Progenitor cell of endocrine pancreas (in vitro differentiated cells): ENCODE data around the gene LIN7B. TPM values are rescaled to one million over a fixed set of nuclear protein-coding genes. Genes with fewer than 3 reads are reported as not detected.

ENCODE experiments used
- DNase-seq: peaks from one replicate; pipeline ENCODE4 v3.0.0; 2021; ENCODE audit warnings: low spot score; ENCODE audit not compliant: unreplicated experiment
- H3K27ac Mint-ChIP-seq: 2 replicates; pipeline ENCODE4 v1.8.0; 2021; ENCODE audit warnings: mild to moderate bottlenecking, moderate library complexity, mixed read lengths
- H3K27me3 Mint-ChIP-seq: 2 replicates; pipeline ENCODE4 v1.8.0; 2021; ENCODE audit warnings: mixed read lengths
- H3K36me3 Mint-ChIP-seq: 2 replicates; pipeline ENCODE4 v1.8.0; 2022; ENCODE audit warnings: mixed read lengths; ENCODE audit not compliant: insufficient read depth
- H3K4me1 Mint-ChIP-seq: 2 replicates; pipeline ENCODE4 v1.8.0; 2021; ENCODE audit warnings: low read depth, mixed read lengths
- H3K4me3 Mint-ChIP-seq: 2 replicates; pipeline ENCODE4 v1.8.0; 2021; ENCODE audit warnings: low read depth, mild to moderate bottlenecking, moderate library complexity, mixed read lengths
- H3K9me3 Mint-ChIP-seq: 2 replicates; pipeline ENCODE4 v1.8.0; 2021; ENCODE audit warnings: low read depth, mixed read lengths
- total RNA-seq: library from RNA; stranded (reverse); gene quantifications from 2 replicates; pipeline ENCODE4 v1.2.1, GENCODE V29; 2021
- TF ChIP-seq, protein P1 (sequence below): fragments of 200-600 bp; sonication (generic); IDR thresholded peaks from one replicate; pipeline ENCODE4 v1.5.0; 2021; ENCODE audit warnings: antibody characterized with exemption, mild to moderate bottlenecking; ENCODE audit not compliant: unreplicated experiment

Gene LIN7B
- total RNA-seq, 1 donor from 2014 or later = 7.0 TPM

GRCh38 chr19:49148044-49148682, 34.0 kb downstream of the LIN7B start:
- peaks cover 7% of the 10 kb centered on the region for H3K4me1 Mint-ChIP-seq
- DNase-seq = no peak
- H3K36me3 Mint-ChIP-seq = no peaks in the 10 kb centered on the region
- peaks cover 28% of the 10 kb centered on the region for H3K27me3 Mint-ChIP-seq
- peak overlapping the region; percentile 96 for H3K27ac Mint-ChIP-seq
- H3K4me3 Mint-ChIP-seq = peak overlapping the region; percentile 85
- TF ChIP-seq, protein P1, sequence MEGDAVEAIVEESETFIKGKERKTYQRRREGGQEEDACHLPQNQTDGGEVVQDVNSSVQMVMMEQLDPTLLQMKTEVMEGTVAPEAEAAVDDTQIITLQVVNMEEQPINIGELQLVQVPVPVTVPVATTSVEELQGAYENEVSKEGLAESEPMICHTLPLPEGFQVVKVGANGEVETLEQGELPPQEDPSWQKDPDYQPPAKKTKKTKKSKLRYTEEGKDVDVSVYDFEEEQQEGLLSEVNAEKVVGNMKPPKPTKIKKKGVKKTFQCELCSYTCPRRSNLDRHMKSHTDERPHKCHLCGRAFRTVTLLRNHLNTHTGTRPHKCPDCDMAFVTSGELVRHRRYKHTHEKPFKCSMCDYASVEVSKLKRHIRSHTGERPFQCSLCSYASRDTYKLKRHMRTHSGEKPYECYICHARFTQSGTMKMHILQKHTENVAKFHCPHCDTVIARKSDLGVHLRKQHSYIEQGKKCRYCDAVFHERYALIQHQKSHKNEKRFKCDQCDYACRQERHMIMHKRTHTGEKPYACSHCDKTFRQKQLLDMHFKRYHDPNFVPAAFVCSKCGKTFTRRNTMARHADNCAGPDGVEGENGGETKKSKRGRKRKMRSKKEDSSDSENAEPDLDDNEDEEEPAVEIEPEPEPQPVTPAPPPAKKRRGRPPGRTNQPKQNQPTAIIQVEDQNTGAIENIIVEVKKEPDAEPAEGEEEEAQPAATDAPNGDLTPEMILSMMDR = no peak
- H3K9me3 Mint-ChIP-seq = no peaks in the 10 kb centered on the region

DNA sequence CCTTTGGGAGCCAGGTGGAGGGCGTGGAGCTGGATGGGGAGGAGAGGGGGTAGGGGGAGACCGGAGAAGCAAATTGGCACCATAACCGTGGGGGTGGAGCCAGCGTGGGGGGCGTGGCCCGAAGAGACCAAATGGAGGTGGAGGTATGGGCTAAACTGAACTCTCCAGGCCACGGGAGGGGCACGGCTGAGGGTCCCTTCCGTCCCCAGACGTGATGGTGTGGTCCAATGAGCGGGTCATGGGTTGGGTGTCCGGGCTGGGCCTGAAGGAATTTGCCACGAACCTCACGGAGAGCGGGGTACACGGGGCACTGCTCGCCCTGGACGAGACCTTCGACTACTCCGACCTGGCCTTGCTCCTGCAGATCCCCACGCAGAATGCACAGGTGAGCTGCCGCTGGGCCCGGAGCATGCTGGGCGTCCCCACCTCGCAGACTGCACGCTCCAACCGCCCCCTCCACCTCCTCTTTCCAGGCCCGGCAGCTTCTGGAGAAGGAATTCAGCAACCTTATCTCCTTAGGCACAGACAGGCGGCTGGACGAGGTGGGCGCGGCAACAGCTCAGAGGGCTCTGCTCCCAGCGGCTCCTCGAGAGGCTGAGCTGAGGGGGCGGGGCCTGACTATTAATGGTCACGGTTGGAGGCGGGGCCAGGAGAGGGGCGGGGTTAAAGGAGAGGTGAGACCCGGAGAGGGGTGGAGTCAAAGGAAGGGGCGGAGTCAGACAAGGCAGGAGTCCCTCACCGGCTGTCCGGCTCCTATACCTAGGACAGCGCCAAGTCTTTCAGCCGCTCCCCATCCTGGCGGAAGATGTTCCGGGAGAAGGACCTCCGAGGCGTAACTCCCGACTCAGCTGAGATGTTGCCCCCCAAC, 34.8 kb downstream of the LIN7B start:
- Mint-ChIP-seq H3K4me3 (peak overlapping the region; percentile 85), H3K36me3 (no peaks in the 10 kb centered on the region), H3K27ac (peak overlapping the region; percentile 96), H3K9me3 (no peaks in the 10 kb centered on the region), H3K27me3 (peaks cover 34% of the 10 kb centered on the region), H3K4me1 (peaks cover 7% of the 10 kb centered on the region)
- TF ChIP-seq, protein P1 = no peak
- peak; percentile 100 for DNase-seq

- H3K4me1 Mint-ChIP-seq = peaks cover 7% of the 10 kb centered on the region
- H3K27ac Mint-ChIP-seq = peak overlapping the region; percentile 96
- DNase-seq = peak; percentile 65
- peaks cover 41% of the 10 kb centered on the region for H3K27me3 Mint-ChIP-seq
- TF ChIP-seq, protein P1 = no peak
- peaks cover 6% of the 10 kb centered on the region for H3K9me3 Mint-ChIP-seq
- H3K4me3 Mint-ChIP-seq = peak overlapping the region; percentile 85
- H3K36me3 Mint-ChIP-seq = no peaks in the 10 kb centered on the region
These were observed 35.5 kb downstream of the LIN7B start for GRCh38 chr19:49149652-49150105.

- peak; percentile 85 for DNase-seq
- Mint-ChIP-seq H3K27me3 (peaks cover 42% of the 10 kb centered on the region), H3K4me3 (peak overlapping the region; percentile 85), H3K9me3 (peaks cover 8% of the 10 kb centered on the region), H3K4me1 (peaks cover 7% of the 10 kb centered on the region), H3K27ac (peak overlapping the region; percentile 96), H3K36me3 (no peaks in the 10 kb centered on the region)
- TF ChIP-seq, protein P1 = no peak
These were observed 36.2 kb downstream of the LIN7B start for GRCh38 chr19:49150106-49150943.

DNA sequence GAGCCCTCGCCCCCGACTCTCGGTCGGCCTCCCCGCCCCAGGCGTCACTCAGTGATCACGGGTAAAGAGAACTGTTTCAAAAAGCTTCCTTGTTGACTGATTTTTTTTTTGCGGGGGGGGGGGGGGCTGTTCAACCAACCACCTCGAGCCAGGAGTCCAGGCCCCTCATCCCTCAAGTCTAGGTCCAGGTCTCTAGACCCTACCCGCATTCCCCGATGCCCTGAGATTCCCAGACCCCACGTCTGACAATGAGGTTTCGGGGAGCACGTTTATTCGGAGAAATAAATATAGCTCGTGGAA, 36.7 kb downstream of the LIN7B start:
- Mint-ChIP-seq H3K9me3 (peaks cover 8% of the 10 kb centered on the region), H3K36me3 (no peaks in the 10 kb centered on the region), H3K27me3 (peaks cover 42% of the 10 kb centered on the region), H3K4me3 (peak overlapping the region; percentile 85), H3K4me1 (peaks cover 11% of the 10 kb centered on the region), H3K27ac (no peak overlapping the region)
- no peak for DNase-seq
- TF ChIP-seq, protein P1 = no peak
